Endothelial cell of umbilical vein (primary cell): ENCODE measurements around the gene HOXB7. TPM values are rescaled to one million over a fixed set of nuclear protein-coding genes. Genes with fewer than 3 reads are reported as not detected.

ENCODE experiments used
- BruUV-seq: library from RNA; stranded (reverse); fragments of 400-500 nt; replicated peaks from 2 replicates; lab custom pipeline; 2021; lab: Mats Ljungman, UMichigan
- CTCF ChIA-PET: fragments of 300-600, 350-600 bp; sonication (Branson Sonifier 250); formaldehyde crosslinking; loops from one replicate; lab custom pipeline; 2021; ENCODE audit warnings: antibody characterized with exemption, inconsistent platforms; lab: Charles Lee
- POLR2A ChIA-PET: fragments of 300-600, 350-600 bp; sonication (Branson Sonifier 250); formaldehyde crosslinking; loops from one replicate; lab custom pipeline; 2021; ENCODE audit warnings: antibody characterized with exemption, inconsistent platforms; lab: Charles Lee
- DNase-seq: peaks from one replicate; pipeline ENCODE4 v3.0.0-alpha.2; 2011; ENCODE audit warnings: low read depth, low spot score
- FAIRE-seq: peaks from 2 replicates; lab custom pipeline; 2011; peaks lifted over from hg19 to GRCh38; lab: Jason Lieb, UNC
- H2AFZ ChIP-seq: 2 replicates; pipeline ENCODE4 v1.6.0; 2012; ENCODE audit warnings: low read depth, low read length, control low read depth, inconsistent platforms
- H3K27ac ChIP-seq: 2 replicates; pipeline ENCODE4 v1.5.1; 2011; ENCODE audit warnings: low read depth, mild to moderate bottlenecking, control low read depth, low read length, moderate library complexity; ENCODE audit not compliant: insufficient read depth
- H3K27me3 ChIP-seq, 2 experiments: 2 replicates each; pipeline versions ENCODE4 v1.6.0 to v1.6.1; 2011; ENCODE audit warnings: low read length in 2 of 2, mixed read lengths in 1 of 2; ENCODE audit not compliant: control insufficient read depth in 2 of 2, insufficient read depth in 2 of 2
- H3K36me3 ChIP-seq, 2 experiments: 2 replicates in 1 of 2; 3 replicates in 1 of 2; pipeline ENCODE4 v1.5.1; 2011; ENCODE audit warnings: low read length in 2 of 2, mild to moderate bottlenecking in 1 of 2, moderate library complexity in 1 of 2; ENCODE audit not compliant: control insufficient read depth in 2 of 2, insufficient read depth in 2 of 2; ENCODE audit errors: extremely low read depth in 1 of 2
- H3K4me1 ChIP-seq: 3 replicates; pipeline ENCODE4 v1.5.1; 2011; ENCODE audit warnings: mild to moderate bottlenecking, low read length; ENCODE audit not compliant: control insufficient read depth, insufficient read depth; ENCODE audit errors: extremely low read depth
- H3K4me2 ChIP-seq: 2 replicates; pipeline ENCODE4 v1.6.1; 2011; ENCODE audit warnings: low read length, control low read depth, mixed read lengths; ENCODE audit not compliant: insufficient read depth
- H3K4me3 ChIP-seq, 3 experiments: fragments of 200-600 bp in 1 of 3; sonication (generic), shearing (Covaris generic) in 1 of 3; replicated peaks in 1 of 3; 2 replicates each; pipeline ENCODE4 v1.5.1; 2011 to 2016; ENCODE audit warnings: control low read depth in 3 of 3, low read length in 3 of 3, mild to moderate bottlenecking in 2 of 3, inconsistent platforms in 1 of 3, low read depth in 1 of 3, moderate library complexity in 1 of 3; ENCODE audit not compliant: insufficient read depth in 1 of 3
- H3K79me2 ChIP-seq: 2 replicates; pipeline ENCODE4 v1.6.0; 2012; ENCODE audit warnings: low read length, inconsistent platforms; ENCODE audit not compliant: control insufficient read depth, insufficient read depth
- H3K9ac ChIP-seq: replicated peaks from 2 replicates; pipeline ENCODE3; 2011; ENCODE audit warnings: low read length, control low read depth; ENCODE audit not compliant: insufficient read depth; ENCODE audit errors: extremely low read depth
- H3K9me1 ChIP-seq: replicated peaks from 3 replicates; pipeline ENCODE4 v1.6.0; 2011; ENCODE audit warnings: mild to moderate bottlenecking, low read length; ENCODE audit not compliant: control insufficient read depth, insufficient read depth; ENCODE audit errors: extremely low read depth
- H3K9me3 ChIP-seq: replicated peaks from 2 replicates; pipeline ENCODE4 v1.5.1; 2012; ENCODE audit warnings: low read length, inconsistent platforms; ENCODE audit not compliant: control insufficient read depth, insufficient read depth
- H4K20me1 ChIP-seq: replicated peaks from 2 replicates; pipeline ENCODE3; 2011; ENCODE audit warnings: mild to moderate bottlenecking, low read length; ENCODE audit not compliant: control insufficient read depth, insufficient read depth; ENCODE audit errors: extremely low read depth
- CTCF ChIP-seq, 2 donors: IDR thresholded peaks; 1 replicate in 1 of 2; 2 replicates in 1 of 2; pipeline ENCODE4 v1.5.1; 2011; ENCODE audit warnings: low read length in 2 of 2, mild to moderate bottlenecking in 2 of 2, moderate library complexity in 2 of 2, control low read depth in 1 of 2, inconsistent platforms in 1 of 2, low read depth in 1 of 2; ENCODE audit not compliant: insufficient read depth in 1 of 2; ENCODE audit errors: extremely low read depth in 1 of 2
- EZH2 ChIP-seq: IDR thresholded peaks from 2 replicates; pipeline ENCODE4 v1.6.1; 2012; ENCODE audit warnings: borderline replicate concordance, low read depth, mild to moderate bottlenecking, moderate library complexity, low read length, inconsistent platforms; ENCODE audit not compliant: severe bottlenecking
- FOS ChIP-seq: IDR thresholded peaks from 2 replicates; pipeline ENCODE4 v1.6.1; 2011; ENCODE audit warnings: mild to moderate bottlenecking, low read length, moderate library complexity, borderline replicate concordance; ENCODE audit not compliant: insufficient read depth
- GATA2 ChIP-seq: IDR thresholded peaks from 2 replicates; pipeline ENCODE4 v1.7.0; 2011; ENCODE audit warnings: low read depth, mild to moderate bottlenecking, moderate library complexity, mixed read lengths, low read length; ENCODE audit not compliant: insufficient read length, insufficient read depth
- MYC ChIP-seq: IDR thresholded peaks from one replicate; pipeline ENCODE4 v1.6.1; 2011; ENCODE audit warnings: mild to moderate bottlenecking, low read depth, low read length
- POLR2A ChIP-seq: IDR thresholded peaks from 2 replicates; pipeline ENCODE4 v1.6.1; 2012; ENCODE audit warnings: low read depth, mild to moderate bottlenecking, control low read depth, low read length
- dilution Hi-C: fragments of 300-500 bp; cut with MboI; formaldehyde crosslinking; loops from one replicate; pipeline ENCODE4 v1.15.0; 2019; ENCODE audit warnings: low sequenced_read_pairs; ENCODE audit not compliant: extremely low pct_ligation_motif_present
- intact Hi-C: fragments of 100-400 bp; cut with micrococcal nuclease; formaldehyde crosslinking; loops from one replicate; pipeline ENCODE4 v1.10.0; 2022
- polyA plus RNA-seq, 4 experiments: library from polyadenylated mRNA; depleted of rRNA in 3 of 4; stranded (reverse) in 3 of 4; unstranded in 1 of 4; fragments of >200 nt; gene quantifications; 2 replicates each; pipeline versions ENCODE4 v1.2.1 to v1.2.3, GENCODE V29; 2011 to 2012; ENCODE audit warnings: missing spikeins in 1 of 4
- total RNA-seq: library from RNA; stranded (reverse); gene quantifications from 2 replicates; pipeline ENCODE4 v1.2.3, GENCODE V29; 2021

The HOXB7 gene
- total and polyA plus RNA-seq, 2 donors (not counting 3 experiments of a cell fraction or from before 2014, with no cell fraction given) = 23.5 to 24.5 TPM

GRCh38 chr17:48611681-48612455, 1.1 kb upstream of the HOXB7 start:
- peak overlapping the region; percentile 49 for H3K9ac ChIP-seq
- intact Hi-C loops (loop anchor here (1.0 kb wide), 1 partner anchor 8 kb away; the partner anchor contains the start of gene HOXB6), dilution Hi-C loops (no loop called here)
- H3K4me2 ChIP-seq = peak overlapping the region; percentile 85
- peak overlapping the region; percentile 36 to 70 (median 52) for H3K4me3 ChIP-seq
- H3K27me3 ChIP-seq = peaks cover 17 to 23% of the 10 kb centered on the region in 2 experiments
- peak overlapping the region; percentile 66 for H3K27ac ChIP-seq
- peaks cover 19% of the 10 kb centered on the region for H3K79me2 ChIP-seq
- peak overlapping the region; percentile 76 for H2AFZ ChIP-seq
- H3K9me3 ChIP-seq = no peaks in the 10 kb centered on the region
- no peaks in the 10 kb centered on the region for H4K20me1 ChIP-seq
- CTCF ChIA-PET = interaction anchor here (1.2 to 1.5 kb wide), 3 partner anchors 18 to 481 kb away, joined by 4 to 12 read pairs (median 6); no protein-coding TSS in a partner anchor
- POLR2A ChIA-PET = interaction anchor here (1.4 kb wide), 1 partner anchor 14 kb away, joined by 4 read pairs; no protein-coding TSS in a partner anchor
- H3K36me3 ChIP-seq = no peaks in the 10 kb centered on the region
- H3K4me1 ChIP-seq = peaks cover 31% of the 10 kb centered on the region
- BruUV-seq = no TSS peak
- DNase-seq (peak; percentile 39), FAIRE-seq (peak; percentile 35)
- no peaks in the 10 kb centered on the region for H3K9me1 ChIP-seq
- no peak for TF ChIP-seq GATA2
- peak; percentile 63 for TF ChIP-seq POLR2A

- no peaks in the 10 kb centered on the region for H3K9me3 ChIP-seq
- ChIA-PET CTCF (no interaction called here), POLR2A (no interaction called here)
- TF ChIP-seq POLR2A = no peak
- no peak for TF ChIP-seq MYC
- no peak for TF ChIP-seq EZH2
- no peak for TF ChIP-seq CTCF (IDR thresholded peaks at IDR 0.05; ENCODE audit: extremely low read depth in 1 of 2, insufficient read depth in 1 of 2, low read depth in 1 of 2, low read length in 2 of 2)
- TF ChIP-seq FOS = no peak
- TF ChIP-seq GATA2 = no peak
- H3K27ac ChIP-seq = peak overlapping the region; percentile 66
- H3K79me2 ChIP-seq = peaks cover 19% of the 10 kb centered on the region
- no peaks in the 10 kb centered on the region for H3K36me3 ChIP-seq
- H4K20me1 ChIP-seq = no peaks in the 10 kb centered on the region
- BruUV-seq = no TSS peak
- intact Hi-C loops (no loop called here), dilution Hi-C loops (no loop called here)
- peak overlapping the region; percentile 83 for H3K9ac ChIP-seq
- peak overlapping the region; percentile 52 to 78 (median 70) for H3K4me3 ChIP-seq
- H3K27me3 ChIP-seq = peaks cover 10 to 16% of the 10 kb centered on the region in 2 experiments
- peak overlapping the region; percentile 85 for H3K4me2 ChIP-seq
- DNase-seq (no peak), FAIRE-seq (no peak)
- peaks cover 31% of the 10 kb centered on the region for H3K4me1 ChIP-seq
- peak overlapping the region; percentile 92 for H2AFZ ChIP-seq
- H3K9me1 ChIP-seq = no peaks in the 10 kb centered on the region
These were observed 396 bp upstream of the HOXB7 start for GRCh38 chr17:48611213-48611612.
